ENCODE results near the gene POTEM.
"Not testable (repeated sequence)": the region's sequence is repeated elsewhere in the genome, so short reads cannot be mapped to it uniquely, and the experiment has no call there.

Gene POTEM

DNA sequence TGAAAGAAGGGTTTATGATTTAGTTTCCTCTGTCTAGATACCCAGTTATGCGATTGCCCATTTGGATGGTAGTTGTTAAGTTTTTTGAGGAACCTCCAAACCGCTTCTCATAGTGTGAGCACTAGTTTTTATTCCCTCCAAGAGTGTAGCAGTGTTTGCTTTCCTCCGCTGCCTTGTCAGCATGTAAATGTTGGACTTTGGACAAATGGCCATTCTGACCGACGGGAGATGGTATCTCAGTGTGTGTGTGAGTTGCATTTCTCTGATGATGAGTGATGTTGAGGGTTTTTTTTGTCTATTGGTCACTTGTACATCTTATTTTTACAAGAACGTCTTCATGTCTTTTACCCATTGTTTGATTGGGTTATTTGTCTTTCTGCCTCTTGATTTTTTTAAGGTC lies 11.4 kb upstream of the POTEM start:
- not testable (repeated sequence) for H3F3A ChIP-seq (ENCODE audit: insufficient read depth); H3K9ac ChIP-seq (ENCODE audit: low read length); H3K4me3 ChIP-seq (ENCODE audit: insufficient read depth, low read length, poor library complexity, severe bottlenecking); H3K9me3 ChIP-seq (ENCODE audit: insufficient read depth, low read length); H3K27me3 ChIP-seq (ENCODE audit: low read length); H4K20me1 ChIP-seq (ENCODE audit: low read depth, low read length); H3K4me2 ChIP-seq (ENCODE audit: low read depth, low read length, poor library complexity, severe bottlenecking); H2AFZ ChIP-seq (ENCODE audit: low read depth, low read length, severe bottlenecking); H3K36me3 ChIP-seq (ENCODE audit: low read length); H3K9me2 ChIP-seq (replicated peaks; ENCODE audit: insufficient read depth, low read length); H3K79me2 ChIP-seq (ENCODE audit: insufficient read depth, low read length); H3K27ac ChIP-seq (ENCODE audit: low read depth, low read length)

DNA sequence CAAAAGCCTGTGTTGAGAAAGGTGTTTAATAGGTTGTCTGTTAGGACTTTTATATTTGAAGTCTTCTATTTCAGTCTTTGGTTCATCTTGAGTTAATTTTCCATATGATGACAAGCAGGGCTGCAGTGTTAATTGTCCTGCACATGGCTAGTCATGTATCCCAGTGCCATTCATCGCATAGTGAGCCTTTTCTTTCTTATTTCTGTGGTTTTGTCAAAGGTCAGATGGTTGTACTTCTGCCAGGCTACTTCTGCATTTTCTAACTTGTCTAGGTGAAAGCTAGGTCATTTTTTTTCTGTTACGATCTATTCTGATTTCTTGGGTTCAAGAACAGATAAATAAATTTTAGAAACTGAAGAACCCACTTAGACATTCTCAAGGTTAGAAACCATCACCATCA lies 5.7 kb upstream of the POTEM start:
- not testable (repeated sequence) for H2AFZ ChIP-seq (ENCODE audit: low read depth, low read length, severe bottlenecking); H3K36me3 ChIP-seq (ENCODE audit: low read length); H3K27me3 ChIP-seq (ENCODE audit: low read length); H3K27ac ChIP-seq (ENCODE audit: low read depth, low read length); H3K9me2 ChIP-seq (replicated peaks; ENCODE audit: insufficient read depth, low read length); H3F3A ChIP-seq (ENCODE audit: insufficient read depth); H4K20me1 ChIP-seq (ENCODE audit: low read depth, low read length); H3K4me3 ChIP-seq (ENCODE audit: insufficient read depth, low read length, poor library complexity, severe bottlenecking); H3K79me2 ChIP-seq (ENCODE audit: insufficient read depth, low read length); H3K4me2 ChIP-seq (ENCODE audit: low read depth, low read length, poor library complexity, severe bottlenecking); H3K9ac ChIP-seq (ENCODE audit: low read length); H3K9me3 ChIP-seq (ENCODE audit: insufficient read depth, low read length)

DNA sequence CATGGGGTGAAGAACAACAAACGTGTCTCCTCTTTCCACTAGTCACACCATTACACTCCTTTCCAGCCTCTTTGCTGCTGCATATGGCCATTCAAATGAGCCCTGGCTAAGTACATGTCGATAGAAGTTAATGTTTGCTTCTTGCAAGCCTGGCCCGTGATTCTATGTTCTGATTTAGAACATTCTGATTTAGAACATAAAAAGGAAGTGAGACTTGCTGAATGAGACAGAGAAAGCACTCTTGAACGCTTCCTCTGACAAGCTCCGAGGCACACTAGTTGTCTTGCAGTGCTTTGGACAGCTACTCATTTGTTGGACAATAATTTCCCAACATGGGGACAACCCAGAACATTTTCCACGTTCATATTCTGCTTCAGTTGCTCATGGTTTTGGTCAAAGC lies 5.1 kb upstream of the POTEM start:
- H3K36me3 ChIP-seq (ENCODE audit: low read length); H3F3A ChIP-seq (ENCODE audit: insufficient read depth); H3K79me2 ChIP-seq (ENCODE audit: insufficient read depth, low read length); H4K20me1 ChIP-seq (ENCODE audit: low read depth, low read length); H3K9me3 ChIP-seq (ENCODE audit: insufficient read depth, low read length); H3K9me2 ChIP-seq (replicated peaks; ENCODE audit: insufficient read depth, low read length); H3K27me3 ChIP-seq (ENCODE audit: low read length); H3K4me2 ChIP-seq (ENCODE audit: low read depth, low read length, poor library complexity, severe bottlenecking); H3K4me3 ChIP-seq (ENCODE audit: insufficient read depth, low read length, poor library complexity, severe bottlenecking); H3K27ac ChIP-seq (ENCODE audit: low read depth, low read length); H2AFZ ChIP-seq (ENCODE audit: low read depth, low read length, severe bottlenecking); H3K9ac ChIP-seq (ENCODE audit: low read length): not testable (repeated sequence)

DNA sequence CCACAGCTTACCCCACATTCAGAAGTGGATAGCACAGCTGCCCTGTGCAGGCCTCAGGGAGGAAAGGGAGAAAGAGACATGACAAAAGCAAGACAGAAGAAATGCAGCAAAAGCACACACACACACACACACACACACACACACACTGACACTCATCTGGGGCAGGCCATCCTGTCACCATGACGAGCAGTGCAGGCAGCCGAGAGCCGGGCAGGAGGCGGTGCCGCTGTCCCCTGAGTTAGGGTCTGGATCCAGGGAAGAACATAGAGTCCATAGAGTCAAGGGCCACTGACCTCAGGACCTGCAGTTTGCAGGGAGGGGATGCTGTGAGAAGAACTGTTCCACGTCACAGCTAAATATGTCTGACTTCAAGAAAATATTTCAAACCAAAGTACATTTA lies 4.0 kb upstream of the POTEM start:
- not testable (repeated sequence) for H3K9me3 ChIP-seq (ENCODE audit: insufficient read depth, low read length); H3K9me2 ChIP-seq (replicated peaks; ENCODE audit: insufficient read depth, low read length); H3K79me2 ChIP-seq (ENCODE audit: insufficient read depth, low read length); H3K27me3 ChIP-seq (ENCODE audit: low read length); H3K4me3 ChIP-seq (ENCODE audit: insufficient read depth, low read length, poor library complexity, severe bottlenecking); H4K20me1 ChIP-seq (ENCODE audit: low read depth, low read length); H3K4me2 ChIP-seq (ENCODE audit: low read depth, low read length, poor library complexity, severe bottlenecking); H3F3A ChIP-seq (ENCODE audit: insufficient read depth); H2AFZ ChIP-seq (ENCODE audit: low read depth, low read length, severe bottlenecking); H3K36me3 ChIP-seq (ENCODE audit: low read length); H3K9ac ChIP-seq (ENCODE audit: low read length); H3K27ac ChIP-seq (ENCODE audit: low read depth, low read length)

DNA sequence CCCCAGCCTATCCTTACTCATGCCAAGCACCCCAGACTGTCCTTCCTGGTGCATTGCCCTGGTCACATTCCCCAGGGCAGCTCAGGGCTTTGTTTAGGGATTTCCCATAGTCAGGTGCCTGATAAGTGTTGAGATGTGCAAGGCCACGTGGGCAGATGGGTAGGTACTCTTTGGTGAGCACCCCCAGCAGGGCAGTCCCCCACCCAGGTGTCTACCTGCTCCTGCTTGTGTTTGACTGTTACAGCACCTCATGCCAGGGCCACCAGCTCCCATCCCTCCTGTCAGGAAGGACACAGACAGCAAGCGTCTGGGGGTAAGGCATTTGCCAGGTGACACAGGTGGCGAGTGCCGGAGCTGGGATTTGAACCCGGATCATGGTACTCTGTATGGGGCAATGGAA lies 2.4 kb upstream of the POTEM start:
- H3F3A ChIP-seq (ENCODE audit: insufficient read depth); H3K27ac ChIP-seq (ENCODE audit: low read depth, low read length); H3K9me2 ChIP-seq (replicated peaks; ENCODE audit: insufficient read depth, low read length); H3K4me2 ChIP-seq (ENCODE audit: low read depth, low read length, poor library complexity, severe bottlenecking); H3K9me3 ChIP-seq (ENCODE audit: insufficient read depth, low read length); H3K9ac ChIP-seq (ENCODE audit: low read length); H3K4me3 ChIP-seq (ENCODE audit: insufficient read depth, low read length, poor library complexity, severe bottlenecking); H4K20me1 ChIP-seq (ENCODE audit: low read depth, low read length); H3K36me3 ChIP-seq (ENCODE audit: low read length); H3K79me2 ChIP-seq (ENCODE audit: insufficient read depth, low read length); H2AFZ ChIP-seq (ENCODE audit: low read depth, low read length, severe bottlenecking); H3K27me3 ChIP-seq (ENCODE audit: low read length): not testable (repeated sequence)

DNA sequence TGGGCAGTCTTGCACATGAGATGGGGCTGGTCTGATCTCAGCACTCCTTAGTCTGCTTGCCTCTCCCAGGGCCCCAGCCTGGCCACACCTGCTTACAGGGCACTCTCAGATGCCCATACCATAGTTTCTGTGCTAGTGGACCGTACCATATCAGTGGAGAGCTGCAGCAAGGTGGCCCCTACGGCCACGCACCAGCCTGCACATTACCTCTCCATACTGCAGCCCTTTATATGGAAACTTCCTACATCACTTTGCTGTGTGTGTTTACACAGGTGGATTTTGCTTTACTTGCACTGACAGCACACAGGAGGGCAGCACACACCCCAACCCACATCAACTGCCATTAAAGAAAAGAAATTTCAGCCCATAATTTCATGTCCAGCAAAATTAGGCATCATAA lies 35.3 kb downstream of the POTEM start:
- H3K4me2 ChIP-seq (ENCODE audit: low read depth, low read length, poor library complexity, severe bottlenecking); H3K27ac ChIP-seq (ENCODE audit: low read depth, low read length); H3K36me3 ChIP-seq (ENCODE audit: low read length); H3F3A ChIP-seq (ENCODE audit: insufficient read depth); H3K9ac ChIP-seq (ENCODE audit: low read length); H4K20me1 ChIP-seq (ENCODE audit: low read depth, low read length); H3K27me3 ChIP-seq (ENCODE audit: low read length); H3K4me3 ChIP-seq (ENCODE audit: insufficient read depth, low read length, poor library complexity, severe bottlenecking); H3K9me3 ChIP-seq (ENCODE audit: insufficient read depth, low read length); H3K9me2 ChIP-seq (replicated peaks; ENCODE audit: insufficient read depth, low read length); H2AFZ ChIP-seq (ENCODE audit: low read depth, low read length, severe bottlenecking); H3K79me2 ChIP-seq (ENCODE audit: insufficient read depth, low read length): not testable (repeated sequence)

DNA sequence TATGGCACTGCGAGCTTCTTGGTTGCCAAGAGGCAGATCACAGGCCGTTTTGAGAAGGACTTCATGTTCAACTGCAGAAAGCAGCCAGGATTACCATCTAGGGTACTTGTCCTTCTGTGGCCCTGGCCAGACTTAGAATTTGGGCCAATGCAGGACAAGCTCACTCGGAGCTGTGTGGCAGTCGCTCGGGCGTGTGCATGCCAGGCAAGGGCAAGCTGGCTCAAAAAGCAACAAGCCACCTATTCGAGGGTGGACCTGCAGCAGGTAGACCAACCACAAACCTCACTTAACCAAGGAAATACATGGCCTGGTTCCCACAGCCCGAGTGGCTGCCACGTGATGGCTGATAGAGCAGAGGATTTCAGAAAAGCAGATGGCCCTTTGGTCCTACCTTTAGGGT lies 39.3 kb downstream of the POTEM start:
- not testable (repeated sequence) for H3K36me3 ChIP-seq (ENCODE audit: low read length); H3K27me3 ChIP-seq (ENCODE audit: low read length); H3F3A ChIP-seq (ENCODE audit: insufficient read depth); H3K4me3 ChIP-seq (ENCODE audit: insufficient read depth, low read length, poor library complexity, severe bottlenecking); H2AFZ ChIP-seq (ENCODE audit: low read depth, low read length, severe bottlenecking); H3K79me2 ChIP-seq (ENCODE audit: insufficient read depth, low read length); H3K9me3 ChIP-seq (ENCODE audit: insufficient read depth, low read length); H3K4me2 ChIP-seq (ENCODE audit: low read depth, low read length, poor library complexity, severe bottlenecking); H3K9ac ChIP-seq (ENCODE audit: low read length); H4K20me1 ChIP-seq (ENCODE audit: low read depth, low read length); H3K27ac ChIP-seq (ENCODE audit: low read depth, low read length); H3K9me2 ChIP-seq (replicated peaks; ENCODE audit: insufficient read depth, low read length)

DNA sequence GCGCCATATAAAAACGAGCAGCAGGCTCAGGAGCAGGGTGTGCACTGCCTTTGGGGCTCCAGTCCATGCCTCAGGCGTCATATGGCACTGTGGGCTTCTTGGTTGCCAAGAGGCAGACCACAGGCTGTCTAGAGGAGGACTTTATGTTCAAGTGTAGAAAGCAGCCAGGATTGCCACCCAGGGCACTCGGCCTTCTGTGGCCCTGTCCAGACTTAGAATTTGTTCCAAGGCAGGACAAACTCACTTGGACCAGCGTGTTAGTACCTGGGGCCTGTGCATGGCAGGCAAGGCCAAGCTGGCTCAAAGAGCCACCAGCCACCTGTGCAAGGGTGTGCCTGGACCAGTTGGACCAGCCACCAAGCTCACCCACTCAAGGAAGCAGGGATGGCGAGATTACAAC lies 40.4 kb downstream of the POTEM start:
- H3K36me3 ChIP-seq (ENCODE audit: low read length); H3K27me3 ChIP-seq (ENCODE audit: low read length); H2AFZ ChIP-seq (ENCODE audit: low read depth, low read length, severe bottlenecking); H4K20me1 ChIP-seq (ENCODE audit: low read depth, low read length); H3K9me2 ChIP-seq (replicated peaks; ENCODE audit: insufficient read depth, low read length); H3K4me2 ChIP-seq (ENCODE audit: low read depth, low read length, poor library complexity, severe bottlenecking); H3K27ac ChIP-seq (ENCODE audit: low read depth, low read length); H3K4me3 ChIP-seq (ENCODE audit: insufficient read depth, low read length, poor library complexity, severe bottlenecking); H3K9ac ChIP-seq (ENCODE audit: low read length); H3K79me2 ChIP-seq (ENCODE audit: insufficient read depth, low read length); H3K9me3 ChIP-seq (ENCODE audit: insufficient read depth, low read length); H3F3A ChIP-seq (ENCODE audit: insufficient read depth): not testable (repeated sequence)

DNA sequence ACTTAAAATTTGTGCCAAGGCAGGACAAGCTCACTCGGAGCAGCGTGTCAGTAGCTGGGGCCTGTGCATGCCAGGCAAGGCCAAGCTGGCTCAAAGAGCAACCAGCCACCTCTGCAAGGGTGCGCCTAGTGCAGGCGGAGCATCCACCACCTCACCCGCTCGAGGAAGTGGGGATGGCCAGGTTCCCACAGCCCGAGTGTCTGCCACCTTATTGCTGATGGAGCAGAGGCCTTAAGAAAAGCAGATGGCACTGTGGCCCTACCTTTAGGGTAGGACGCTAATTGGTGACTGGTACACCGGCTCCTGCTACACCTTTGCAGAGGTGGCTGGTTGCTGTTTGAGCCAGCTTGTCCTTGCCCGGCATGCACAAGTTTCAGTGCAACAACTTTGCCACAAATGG lies 43.8 kb downstream of the POTEM start:
- not testable (repeated sequence) for H3K4me3 ChIP-seq (ENCODE audit: insufficient read depth, low read length, poor library complexity, severe bottlenecking); H3K36me3 ChIP-seq (ENCODE audit: low read length); H3K79me2 ChIP-seq (ENCODE audit: insufficient read depth, low read length); H3K9me3 ChIP-seq (ENCODE audit: insufficient read depth, low read length); H3K27me3 ChIP-seq (ENCODE audit: low read length); H4K20me1 ChIP-seq (ENCODE audit: low read depth, low read length); H3K9ac ChIP-seq (ENCODE audit: low read length); H3F3A ChIP-seq (ENCODE audit: insufficient read depth); H3K9me2 ChIP-seq (replicated peaks; ENCODE audit: insufficient read depth, low read length); H3K27ac ChIP-seq (ENCODE audit: low read depth, low read length); H3K4me2 ChIP-seq (ENCODE audit: low read depth, low read length, poor library complexity, severe bottlenecking); H2AFZ ChIP-seq (ENCODE audit: low read depth, low read length, severe bottlenecking)
